IPS DF 4.7 (cell line): ENCODE data around the gene IFIT2.
"Not testable (repeated sequence)": the region's sequence is repeated elsewhere in the genome, so short reads cannot be mapped to it uniquely, and the experiment has no call there.

Experiments
- DNase-seq: peaks from one replicate; pipeline ENCODE4 v3.0.0-alpha.2; 2013; ENCODE audit warnings: low spot score; ENCODE audit errors: extremely low read depth

The IFIT2 gene, protein sequence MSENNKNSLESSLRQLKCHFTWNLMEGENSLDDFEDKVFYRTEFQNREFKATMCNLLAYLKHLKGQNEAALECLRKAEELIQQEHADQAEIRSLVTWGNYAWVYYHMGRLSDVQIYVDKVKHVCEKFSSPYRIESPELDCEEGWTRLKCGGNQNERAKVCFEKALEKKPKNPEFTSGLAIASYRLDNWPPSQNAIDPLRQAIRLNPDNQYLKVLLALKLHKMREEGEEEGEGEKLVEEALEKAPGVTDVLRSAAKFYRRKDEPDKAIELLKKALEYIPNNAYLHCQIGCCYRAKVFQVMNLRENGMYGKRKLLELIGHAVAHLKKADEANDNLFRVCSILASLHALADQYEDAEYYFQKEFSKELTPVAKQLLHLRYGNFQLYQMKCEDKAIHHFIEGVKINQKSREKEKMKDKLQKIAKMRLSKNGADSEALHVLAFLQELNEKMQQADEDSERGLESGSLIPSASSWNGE

DNA sequence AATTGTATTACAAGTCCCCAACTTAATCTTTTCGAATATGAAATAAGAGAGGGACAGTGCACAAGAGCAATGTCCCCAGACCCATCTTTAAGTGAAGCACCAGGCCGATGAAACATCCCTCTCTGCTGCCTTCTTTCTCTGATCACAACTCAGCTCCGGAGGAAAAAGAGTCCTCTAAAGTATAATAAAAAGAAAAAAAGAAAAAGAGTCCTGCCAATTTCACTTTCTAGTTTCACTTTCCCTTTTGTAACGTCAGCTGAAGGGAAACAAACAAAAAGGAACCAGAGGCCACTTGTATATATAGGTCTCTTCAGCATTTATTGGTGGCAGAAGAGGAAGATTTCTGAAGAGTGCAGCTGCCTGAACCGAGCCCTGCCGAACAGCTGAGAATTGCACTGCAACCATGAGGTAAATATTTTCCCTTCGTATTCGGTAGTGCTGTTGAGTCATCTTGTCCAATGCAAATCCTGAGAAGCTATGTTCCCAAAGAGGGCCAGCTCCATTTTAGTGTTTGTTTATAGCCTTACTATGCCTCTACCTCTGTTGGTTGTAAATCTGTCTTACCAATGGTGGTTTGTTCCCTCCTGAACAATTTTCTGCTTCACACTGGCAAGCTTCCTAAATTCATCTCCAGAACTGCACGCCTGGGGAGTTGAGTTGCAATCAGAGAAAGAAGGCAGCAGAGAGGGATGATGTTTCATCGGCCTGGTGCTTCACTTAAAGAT is at the start of gene IFIT2:
TSS of gene IFIT2 (plus strand) at position 326 of the 725 bp plus-strand sequence. CDS start at position 404, 78 bp downstream.
- no peak for DNase-seq

- DNase-seq: no peak
These were observed 49.6 kb upstream of the IFIT2 start for GRCh38 chr10:89252225-89252585.

DNA sequence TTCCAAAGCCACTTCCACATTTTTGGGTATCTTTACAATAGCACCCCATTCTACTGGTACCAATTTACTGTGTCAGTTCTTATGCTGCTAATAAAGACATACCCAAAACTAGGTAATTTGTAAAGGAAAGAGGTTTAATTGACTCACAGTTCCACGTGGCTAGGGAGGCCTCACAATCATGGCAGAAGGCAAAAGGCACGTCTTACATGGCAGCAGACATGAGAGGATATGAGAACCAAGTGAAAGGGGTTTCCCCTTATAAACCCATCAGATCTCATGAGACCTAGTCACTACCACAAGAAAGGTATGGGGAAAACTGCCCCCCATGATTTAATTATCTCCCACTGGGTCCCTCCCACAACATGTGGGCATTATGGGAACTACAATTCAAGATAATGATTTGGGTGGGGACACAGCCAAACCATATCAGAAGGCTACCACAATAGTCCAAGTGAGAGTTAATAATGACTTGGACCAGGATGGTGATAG is 46.7 kb upstream of the IFIT2 start:
- not testable (repeated sequence) for DNase-seq

GRCh38 chr10:89255793-89256192 is 46.1 kb upstream of the IFIT2 start:
- DNase-seq: no peak

DNA sequence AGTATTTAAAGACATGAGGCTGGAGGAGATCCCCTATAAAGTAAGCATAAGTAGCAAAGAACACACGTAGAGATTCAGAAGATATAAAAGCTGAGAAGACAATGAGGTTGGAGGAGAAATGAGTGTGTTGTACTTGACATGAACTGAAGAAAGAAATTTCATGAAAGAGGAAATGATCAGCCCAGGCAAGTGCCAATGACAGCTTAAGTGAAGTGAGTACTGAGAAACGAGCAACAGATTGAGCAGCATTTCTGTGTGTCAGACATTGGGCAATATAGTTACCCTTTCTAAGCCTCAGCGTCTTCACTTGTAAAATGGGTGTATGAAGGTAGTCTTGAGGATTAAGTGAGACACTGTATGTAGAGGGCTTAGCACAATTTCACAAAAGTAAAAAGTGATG is 45.5 kb upstream of the IFIT2 start:
- DNase-seq: no peak

GRCh38 chr10:89256962-89257361 is 44.9 kb upstream of the IFIT2 start:
- DNase-seq: no peak

DNA sequence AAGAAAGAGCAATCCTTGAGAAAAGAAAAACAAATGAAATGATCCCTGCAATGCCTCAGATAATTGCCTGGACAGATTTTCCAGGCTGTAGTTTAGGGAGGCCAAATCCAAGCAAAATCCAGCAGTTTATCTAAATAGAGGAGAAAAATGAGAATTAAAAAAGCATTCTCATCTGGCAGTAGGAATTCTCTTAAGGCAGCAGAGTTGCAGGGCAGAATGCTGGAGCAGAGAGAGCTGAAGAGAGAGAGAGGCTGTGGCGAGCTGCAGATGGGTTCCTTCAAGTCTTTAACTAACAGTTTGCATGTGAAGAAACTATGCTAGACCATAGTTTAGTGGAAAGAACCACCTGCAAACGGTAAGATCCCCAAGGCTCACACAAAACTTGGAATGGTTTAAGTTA is 44.3 kb upstream of the IFIT2 start:
- no peak for DNase-seq

DNA sequence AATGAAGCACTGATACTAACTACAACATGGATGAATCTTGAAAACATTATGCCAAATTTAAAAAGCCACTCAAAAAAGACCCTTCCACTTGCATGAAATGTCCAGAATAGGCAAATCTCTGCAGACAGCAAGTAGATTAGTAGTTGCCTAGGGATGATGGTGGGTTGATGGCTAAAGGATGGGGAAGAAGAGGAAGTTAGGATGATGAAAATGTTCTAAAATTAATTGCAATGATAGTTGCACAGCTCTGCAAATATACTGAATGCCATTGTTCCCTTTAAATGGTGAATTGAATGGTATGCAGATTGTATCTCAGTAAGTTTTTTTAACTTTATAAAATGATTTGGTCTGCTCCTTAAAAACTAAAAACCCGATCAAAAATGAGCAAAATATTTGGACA is 43.0 kb upstream of the IFIT2 start:
- DNase-seq: no peak

GRCh38 chr10:89262086-89263051 is 39.5 kb upstream of the IFIT2 start:
- DNase-seq: no peak

GRCh38 chr10:89263091-89263490 is 38.8 kb upstream of the IFIT2 start:
- no peak for DNase-seq

DNA sequence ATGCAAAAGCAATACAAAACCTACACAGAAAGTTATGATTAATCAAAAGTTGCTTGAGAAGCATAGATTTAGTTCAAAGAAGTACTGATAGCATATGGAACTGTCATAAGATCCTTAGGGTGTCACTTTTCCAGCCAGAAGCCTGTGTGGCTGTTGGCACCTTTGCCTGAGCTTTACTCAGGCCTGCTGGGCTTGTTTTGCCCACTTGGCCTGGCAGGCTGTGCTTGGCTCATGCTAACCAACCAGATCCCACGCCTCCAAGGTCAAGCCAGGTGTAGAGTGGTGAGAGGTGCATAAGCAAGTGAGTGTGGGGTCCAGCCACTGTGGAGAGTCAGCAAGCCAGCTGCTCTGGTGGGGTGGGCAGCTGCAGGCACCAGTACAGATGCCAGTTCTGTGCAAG is 38.3 kb upstream of the IFIT2 start:
- no peak for DNase-seq

DNA sequence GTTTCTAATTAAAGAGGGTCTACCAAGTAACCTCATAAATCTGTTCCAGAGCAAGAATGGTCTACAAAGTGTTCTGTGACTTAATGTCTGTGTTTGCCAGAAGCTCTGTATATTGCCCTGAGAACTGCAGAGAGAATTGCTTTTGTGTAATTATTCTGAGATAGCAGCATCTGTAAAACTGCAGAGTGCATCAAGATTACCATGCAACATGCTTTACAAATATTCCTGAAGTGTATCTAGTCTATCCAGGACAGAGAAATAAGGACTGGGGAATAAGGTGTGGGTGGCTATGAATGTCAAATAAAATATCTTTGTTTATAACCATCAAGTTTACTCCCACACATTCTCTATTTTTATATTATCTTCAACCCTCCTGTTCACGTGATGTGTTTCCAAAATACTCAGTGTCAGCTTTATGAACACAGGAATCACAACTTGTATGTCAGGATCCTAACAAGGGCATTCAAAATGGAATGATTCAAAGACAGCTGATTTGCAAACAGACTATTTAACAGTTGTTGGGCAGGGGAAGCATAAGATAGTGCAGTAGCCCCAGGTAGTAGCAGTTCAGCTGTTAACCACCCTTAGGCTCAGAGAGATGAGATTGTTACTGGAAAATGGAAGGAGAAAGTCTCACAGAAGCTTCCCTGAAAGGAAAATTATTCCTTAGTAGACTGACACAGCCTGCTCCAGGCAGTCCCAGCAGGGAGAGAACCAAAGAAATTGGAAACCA is 35.0 kb upstream of the IFIT2 start:
- no peak for DNase-seq

- DNase-seq: no peak
These were observed 32.3 kb upstream of the IFIT2 start for GRCh38 chr10:89269433-89270152.

DNA sequence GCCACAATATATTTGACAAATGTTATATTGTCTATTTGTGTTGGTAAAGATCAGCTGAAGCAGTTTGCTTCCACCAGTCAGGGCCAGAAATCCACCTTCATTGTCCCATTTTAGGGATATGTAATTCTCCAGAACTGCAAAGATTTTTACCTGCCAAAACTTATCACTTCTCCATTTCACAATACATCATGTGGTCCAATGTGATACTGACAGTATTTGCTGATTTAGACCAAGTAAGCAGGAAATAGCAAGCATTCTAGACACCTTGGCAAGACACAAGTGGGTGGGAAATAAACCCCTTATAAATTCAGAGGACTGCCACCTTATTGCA is 31.7 kb upstream of the IFIT2 start:
- DNase-seq: no peak

GRCh38 chr10:89271532-89271931 is 30.3 kb upstream of the IFIT2 start:
- DNase-seq: no peak

DNA sequence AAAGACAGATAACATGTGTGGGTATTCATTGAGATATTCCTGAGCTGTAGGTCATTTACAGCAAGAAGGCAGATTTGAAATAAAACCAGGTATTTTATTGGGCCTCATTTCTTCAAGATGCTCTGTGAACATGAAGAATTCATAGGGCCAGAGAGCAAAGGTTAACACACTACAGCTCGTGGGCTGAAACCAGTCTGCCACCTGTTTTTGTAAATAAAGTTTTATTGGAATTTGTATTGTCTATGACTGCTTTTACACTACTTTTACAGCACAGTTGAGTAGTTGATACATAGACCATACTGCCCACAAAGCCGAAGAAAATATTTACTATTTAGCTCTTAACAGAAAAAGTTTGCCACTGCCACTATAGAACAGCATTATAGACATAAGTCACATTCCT is 28.2 kb upstream of the IFIT2 start:
- DNase-seq: no peak

DNA sequence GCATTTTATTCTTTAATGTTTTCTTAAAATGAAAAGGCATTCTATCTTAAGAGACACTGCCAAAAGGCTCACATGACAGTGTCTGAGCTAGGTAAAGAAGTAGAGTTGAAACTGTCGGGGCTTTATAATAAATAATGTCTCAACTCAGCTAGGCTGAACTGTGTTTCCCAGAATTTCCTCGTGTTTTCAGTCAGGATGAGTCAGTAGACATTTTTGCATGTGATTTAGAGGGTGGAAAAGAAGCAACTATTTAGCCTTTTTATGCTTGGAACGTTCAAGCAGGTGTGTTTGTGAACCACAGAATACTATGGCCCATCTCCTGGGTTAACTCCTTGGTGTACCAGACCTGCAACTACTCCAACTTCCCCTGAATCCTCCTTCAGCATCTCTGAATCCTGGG is 26.9 kb upstream of the IFIT2 start:
- DNase-seq: no peak

DNA sequence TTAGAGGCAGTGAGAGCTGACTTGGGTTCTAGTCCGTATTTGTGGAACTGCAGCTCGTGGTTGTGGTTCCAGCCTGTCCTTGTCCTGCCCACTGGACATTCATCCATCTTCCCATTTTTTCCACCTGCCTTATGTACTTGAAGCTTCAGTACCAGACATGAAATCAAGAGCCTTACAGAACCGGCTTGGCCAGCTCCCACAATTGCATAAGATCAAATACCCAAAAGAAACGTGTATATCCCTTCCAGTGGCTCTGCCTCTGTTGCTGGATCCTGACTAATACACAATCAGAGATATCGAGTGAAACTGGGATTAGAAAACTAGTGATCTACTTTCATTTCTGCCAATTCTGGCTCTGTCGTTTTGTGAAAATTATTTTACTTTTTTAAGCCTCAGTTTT is 26.5 kb upstream of the IFIT2 start:
- no peak for DNase-seq

DNA sequence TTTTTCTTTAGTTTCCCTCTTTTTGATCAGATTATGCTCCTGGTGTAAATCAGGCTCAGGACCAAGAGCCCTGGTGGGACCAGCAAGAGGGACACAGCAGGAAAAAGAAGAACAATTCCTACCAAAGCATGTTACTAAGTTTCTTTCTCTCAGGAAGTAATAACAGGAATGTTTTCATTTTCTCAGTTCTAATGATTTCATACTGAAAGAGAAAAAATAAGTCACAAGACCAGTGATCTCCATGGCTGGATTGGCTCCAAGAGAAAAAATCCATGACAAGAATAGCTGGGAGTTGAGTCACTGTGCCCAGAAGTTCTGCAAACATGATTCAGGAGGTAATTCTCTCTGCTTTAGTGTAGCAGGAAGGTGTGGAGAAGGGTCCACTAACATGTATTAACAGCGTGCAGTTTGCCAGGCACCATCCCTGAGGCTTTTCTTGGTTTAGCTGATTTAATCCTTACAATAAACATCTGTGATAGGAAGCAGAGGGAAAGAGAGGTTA is 23.8 kb upstream of the IFIT2 start:
- DNase-seq: no peak

DNA sequence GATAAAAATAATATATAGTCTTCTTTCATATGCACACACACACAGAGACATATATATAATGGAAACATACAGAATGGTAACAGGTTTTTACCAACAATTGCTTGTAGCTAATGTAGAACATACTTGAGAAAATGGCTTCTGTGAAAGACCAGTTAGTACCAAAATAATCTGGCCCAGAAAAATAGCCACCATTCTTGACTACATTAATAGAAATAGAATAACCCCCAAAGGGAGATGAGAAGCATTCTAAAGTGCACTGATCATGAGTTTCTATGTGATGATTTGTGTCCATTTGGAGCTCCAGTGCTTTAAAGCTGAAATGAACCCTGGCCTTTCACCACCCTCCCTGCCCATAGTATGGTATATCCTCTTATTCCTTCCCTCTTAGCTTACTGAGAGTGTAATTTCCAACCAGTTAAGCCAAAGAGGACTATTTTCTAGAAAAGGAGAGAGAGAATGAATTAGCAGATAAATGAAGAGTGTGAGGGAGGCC is 22.9 kb upstream of the IFIT2 start:
- no peak for DNase-seq
